KMS-11 (cell line): ENCODE data around the gene HOXA13.

Experiments
- H2AFZ ChIP-seq: fragments of 200-600 bp; sonication (generic); 2 replicates; pipeline ENCODE4 v1.6.1; 2016; ENCODE audit warnings: antibody characterized with exemption, mixed run types, low read depth
- H3K27ac ChIP-seq: fragments of 200-600 bp; sonication (generic); 2 replicates; pipeline ENCODE4 v1.6.1; 2016; ENCODE audit warnings: mild to moderate bottlenecking, mixed run types
- H3K27me3 ChIP-seq: fragments of 200-600 bp; sonication (generic); 2 replicates; pipeline ENCODE4 v1.6.1; 2017; ENCODE audit warnings: mild to moderate bottlenecking, low read depth, mixed run types, moderate library complexity; ENCODE audit not compliant: insufficient read depth
- H3K36me3 ChIP-seq: fragments of 200-600 bp; sonication (generic); 2 replicates; pipeline ENCODE4 v1.6.1; 2017; ENCODE audit warnings: mild to moderate bottlenecking, mixed run types; ENCODE audit not compliant: insufficient read depth
- H3K4me1 ChIP-seq: fragments of 200-600 bp; sonication (generic); 2 replicates; pipeline ENCODE4 v1.6.1; 2016; ENCODE audit warnings: mild to moderate bottlenecking, low read depth, mixed run types; ENCODE audit not compliant: poor library complexity, severe bottlenecking
- H3K4me2 ChIP-seq: fragments of 200-600 bp; sonication (generic); 2 replicates; pipeline ENCODE4 v1.7.0; 2016; ENCODE audit warnings: mild to moderate bottlenecking, mixed run types
- H3K4me3 ChIP-seq: fragments of 200-600 bp; sonication (generic); IDR thresholded peaks from 2 replicates; pipeline ENCODE4 v1.6.1; 2017; ENCODE audit warnings: low read depth, low read length, mixed read lengths; ENCODE audit not compliant: insufficient read depth
- H3K79me2 ChIP-seq: fragments of 200-600 bp; sonication (generic); 2 replicates; pipeline ENCODE4 v1.6.1; 2016; ENCODE audit warnings: low read depth, mixed run types; ENCODE audit not compliant: insufficient read depth
- H3K9ac ChIP-seq: fragments of 200-600 bp; sonication (generic); 2 replicates; pipeline ENCODE4 v1.6.1; 2016; ENCODE audit warnings: mild to moderate bottlenecking, mixed run types
- H4K20me1 ChIP-seq: fragments of 200-600 bp; sonication (generic); 2 replicates; pipeline ENCODE4 v1.6.1; 2016; ENCODE audit warnings: mild to moderate bottlenecking, mixed run types; ENCODE audit not compliant: insufficient read depth
- TF ChIP-seq, protein P1 (sequence below): fragments of 200-600 bp; sonication (generic); conservative IDR thresholded peaks from 2 replicates; pipeline ENCODE4 v1.6.1; 2017; ENCODE audit warnings: low read depth, mild to moderate bottlenecking, antibody characterized with exemption, low read length, moderate library complexity, mixed read lengths

The HOXA13 gene

DNA sequence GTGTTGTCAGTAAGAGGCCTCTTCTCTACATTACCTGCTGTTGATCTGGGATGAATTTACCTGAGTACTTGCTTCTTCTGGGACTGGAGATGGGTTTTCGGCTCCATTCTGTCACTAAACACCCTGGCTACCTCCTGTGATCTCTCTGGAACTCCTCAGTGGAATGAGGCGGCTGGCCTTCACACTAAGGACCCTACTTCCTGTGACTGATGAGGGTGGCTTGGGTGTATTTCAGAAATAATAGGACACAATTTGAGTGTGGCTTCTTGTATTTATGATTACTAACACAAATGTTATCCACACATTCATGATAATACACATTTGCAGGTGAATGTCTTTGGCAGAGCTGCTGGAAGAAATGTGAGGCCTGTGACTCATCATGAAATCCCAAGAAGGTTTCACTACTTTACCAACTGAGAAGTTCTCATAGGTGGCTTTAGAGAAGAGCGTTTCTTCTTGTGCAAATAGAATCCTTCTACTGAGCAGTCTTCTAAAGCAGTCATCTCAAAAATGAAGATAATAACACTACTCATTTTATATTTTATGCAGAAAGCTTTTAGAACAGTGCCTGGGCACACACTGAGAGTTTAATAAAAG, 21.4 kb upstream of the HOXA13 start:
- no peaks in the 10 kb centered on the region for H3K79me2 ChIP-seq
- no peaks in the 10 kb centered on the region for H3K27me3 ChIP-seq
- no peak overlapping the region for H3K4me2 ChIP-seq
- no peaks in the 10 kb centered on the region for H3K36me3 ChIP-seq
- no peak overlapping the region for H3K4me3 ChIP-seq
- H4K20me1 ChIP-seq, result no peaks in the 10 kb centered on the region
- peaks cover 9% of the 10 kb centered on the region for H3K4me1 ChIP-seq
- H3K9ac ChIP-seq, result no peak overlapping the region
- H2AFZ ChIP-seq, result no peak overlapping the region
- H3K27ac ChIP-seq, result no peak overlapping the region
- TF ChIP-seq, protein P1, sequence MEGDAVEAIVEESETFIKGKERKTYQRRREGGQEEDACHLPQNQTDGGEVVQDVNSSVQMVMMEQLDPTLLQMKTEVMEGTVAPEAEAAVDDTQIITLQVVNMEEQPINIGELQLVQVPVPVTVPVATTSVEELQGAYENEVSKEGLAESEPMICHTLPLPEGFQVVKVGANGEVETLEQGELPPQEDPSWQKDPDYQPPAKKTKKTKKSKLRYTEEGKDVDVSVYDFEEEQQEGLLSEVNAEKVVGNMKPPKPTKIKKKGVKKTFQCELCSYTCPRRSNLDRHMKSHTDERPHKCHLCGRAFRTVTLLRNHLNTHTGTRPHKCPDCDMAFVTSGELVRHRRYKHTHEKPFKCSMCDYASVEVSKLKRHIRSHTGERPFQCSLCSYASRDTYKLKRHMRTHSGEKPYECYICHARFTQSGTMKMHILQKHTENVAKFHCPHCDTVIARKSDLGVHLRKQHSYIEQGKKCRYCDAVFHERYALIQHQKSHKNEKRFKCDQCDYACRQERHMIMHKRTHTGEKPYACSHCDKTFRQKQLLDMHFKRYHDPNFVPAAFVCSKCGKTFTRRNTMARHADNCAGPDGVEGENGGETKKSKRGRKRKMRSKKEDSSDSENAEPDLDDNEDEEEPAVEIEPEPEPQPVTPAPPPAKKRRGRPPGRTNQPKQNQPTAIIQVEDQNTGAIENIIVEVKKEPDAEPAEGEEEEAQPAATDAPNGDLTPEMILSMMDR, result no peak

DNA sequence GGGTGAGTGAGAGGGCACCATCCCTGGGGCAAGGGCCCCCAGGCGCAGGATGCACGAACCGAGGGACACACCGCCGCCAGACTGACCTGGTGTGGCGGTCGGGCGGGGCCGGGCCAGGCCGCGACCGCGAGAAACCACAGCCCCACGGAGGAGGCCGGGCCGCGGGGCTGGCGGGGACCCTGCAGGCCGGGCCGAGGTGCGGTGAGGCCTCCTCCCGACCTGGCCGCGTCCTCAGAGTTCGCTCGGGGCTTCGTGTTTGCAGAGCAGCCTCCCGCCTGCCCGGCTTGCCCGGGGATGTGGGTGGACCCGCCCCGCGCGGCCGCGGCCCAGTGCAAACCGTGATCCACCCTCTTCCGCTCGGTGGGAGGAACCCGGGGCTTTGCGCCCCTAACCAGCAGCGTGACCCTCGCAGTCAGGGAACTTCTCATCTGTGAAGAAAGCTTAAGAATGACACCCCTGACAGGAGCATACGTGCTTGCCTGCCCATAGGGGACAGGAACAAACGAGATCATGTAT, 20.6 kb upstream of the HOXA13 start:
- H3K27me3 ChIP-seq, result no peaks in the 10 kb centered on the region

GRCh38 chr7:27219821-27220220, 19.9 kb upstream of the HOXA13 start:
- Histone ChIP-seq H4K20me1 (no peaks in the 10 kb centered on the region), H3K4me3 (no peak overlapping the region), H3K27me3 (no peaks in the 10 kb centered on the region), H2AFZ (no peak overlapping the region), H3K4me1 (peaks cover 9% of the 10 kb centered on the region), H3K36me3 (no peaks in the 10 kb centered on the region), H3K4me2 (no peak overlapping the region), H3K27ac (no peak overlapping the region), H3K9ac (no peak overlapping the region), H3K79me2 (no peaks in the 10 kb centered on the region)
- TF ChIP-seq, protein P1, result no peak

More for the DNA sequence above, 20.6 kb upstream of the HOXA13 start:
- TF ChIP-seq, protein P1, result no peak
- Histone ChIP-seq H3K79me2 (no peaks in the 10 kb centered on the region), H2AFZ (no peak overlapping the region), H3K4me3 (no peak overlapping the region), H4K20me1 (no peaks in the 10 kb centered on the region), H3K9ac (no peak overlapping the region), H3K27ac (no peak overlapping the region), H3K36me3 (no peaks in the 10 kb centered on the region), H3K4me2 (no peak overlapping the region), H3K4me1 (peaks cover 9% of the 10 kb centered on the region)

DNA sequence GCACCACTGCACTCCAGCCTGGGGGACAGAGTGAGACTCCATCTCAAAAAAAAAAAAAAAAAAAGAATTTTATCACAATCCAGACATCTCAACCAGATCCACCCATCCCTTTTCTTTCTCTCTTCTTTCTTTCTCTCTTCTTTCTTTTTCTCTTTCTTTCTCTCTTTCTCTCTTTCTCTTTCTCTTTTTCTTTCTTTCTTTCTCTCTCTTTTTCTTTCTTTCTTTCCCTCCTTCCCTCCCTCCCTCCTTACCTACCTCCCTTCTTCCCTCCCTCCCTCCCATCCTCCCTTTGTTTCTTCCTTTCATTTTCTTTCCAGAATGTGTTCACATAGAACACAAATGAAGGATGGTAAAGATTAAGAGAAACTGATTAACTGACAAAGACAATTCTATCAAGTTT, 18.1 kb upstream of the HOXA13 start:
- H3K27ac ChIP-seq, result no peak overlapping the region
- no peak overlapping the region for H3K4me2 ChIP-seq
- H3K4me3 ChIP-seq, result no peak overlapping the region
- peaks cover 9% of the 10 kb centered on the region for H3K4me1 ChIP-seq
- no peaks in the 10 kb centered on the region for H3K79me2 ChIP-seq
- no peaks in the 10 kb centered on the region for H3K27me3 ChIP-seq
- H2AFZ ChIP-seq, result no peak overlapping the region
- TF ChIP-seq, protein P1, result no peak
- H3K9ac ChIP-seq, result no peak overlapping the region
- no peaks in the 10 kb centered on the region for H3K36me3 ChIP-seq
- H4K20me1 ChIP-seq, result no peaks in the 10 kb centered on the region
